Left forelimb (tissue), 1 donor: Measurements from ENCODE around the gene MALRD1.
"Not testable (repeated sequence)": the region's sequence is repeated elsewhere in the genome, so short reads cannot be mapped to it uniquely, and the experiment has no call there.

Source experiments
- DNase-seq: peaks from one replicate; pipeline ENCODE4 v3.0.0-alpha.2; 2018; ENCODE audit warnings: low spot score

MALRD1 gene

DNA sequence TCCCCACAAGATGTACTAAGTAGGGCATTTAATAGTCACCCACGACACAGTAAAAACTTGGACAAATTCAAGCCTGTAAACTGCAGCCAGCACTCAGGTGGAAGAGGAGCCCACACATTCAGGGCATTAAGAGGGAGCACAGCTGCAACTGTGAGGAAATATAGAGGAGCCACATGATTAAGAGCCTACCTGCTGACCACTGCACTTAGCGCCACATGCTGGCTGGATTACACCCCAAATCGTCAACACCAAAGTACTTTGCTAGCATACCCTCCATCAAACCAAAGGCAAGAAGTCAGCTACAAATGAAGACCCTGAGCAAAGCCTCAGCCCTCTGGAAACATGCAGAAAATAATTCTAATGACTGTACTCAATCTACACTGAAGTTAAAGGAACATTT lies 445.3 kb downstream of the MALRD1 start:
- no peak for DNase-seq

DNA sequence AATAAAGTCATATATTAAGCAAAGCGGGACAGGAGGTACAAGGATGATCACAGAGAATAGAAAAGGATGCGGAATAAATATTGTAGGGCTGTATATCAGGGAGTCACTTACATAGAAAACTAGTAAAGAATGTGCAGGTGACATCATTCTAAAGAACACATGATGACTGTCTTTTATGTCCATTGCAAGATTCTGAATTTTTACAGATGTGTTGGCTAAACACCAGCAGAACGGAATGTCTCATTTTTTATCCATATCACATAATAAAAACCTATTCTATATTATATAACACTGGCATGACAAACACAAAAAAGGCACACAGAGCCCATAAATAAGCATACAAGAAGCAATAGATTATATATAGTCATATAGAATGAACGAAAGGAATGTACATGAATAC lies 448.4 kb downstream of the MALRD1 start:
- no peak for DNase-seq

DNA sequence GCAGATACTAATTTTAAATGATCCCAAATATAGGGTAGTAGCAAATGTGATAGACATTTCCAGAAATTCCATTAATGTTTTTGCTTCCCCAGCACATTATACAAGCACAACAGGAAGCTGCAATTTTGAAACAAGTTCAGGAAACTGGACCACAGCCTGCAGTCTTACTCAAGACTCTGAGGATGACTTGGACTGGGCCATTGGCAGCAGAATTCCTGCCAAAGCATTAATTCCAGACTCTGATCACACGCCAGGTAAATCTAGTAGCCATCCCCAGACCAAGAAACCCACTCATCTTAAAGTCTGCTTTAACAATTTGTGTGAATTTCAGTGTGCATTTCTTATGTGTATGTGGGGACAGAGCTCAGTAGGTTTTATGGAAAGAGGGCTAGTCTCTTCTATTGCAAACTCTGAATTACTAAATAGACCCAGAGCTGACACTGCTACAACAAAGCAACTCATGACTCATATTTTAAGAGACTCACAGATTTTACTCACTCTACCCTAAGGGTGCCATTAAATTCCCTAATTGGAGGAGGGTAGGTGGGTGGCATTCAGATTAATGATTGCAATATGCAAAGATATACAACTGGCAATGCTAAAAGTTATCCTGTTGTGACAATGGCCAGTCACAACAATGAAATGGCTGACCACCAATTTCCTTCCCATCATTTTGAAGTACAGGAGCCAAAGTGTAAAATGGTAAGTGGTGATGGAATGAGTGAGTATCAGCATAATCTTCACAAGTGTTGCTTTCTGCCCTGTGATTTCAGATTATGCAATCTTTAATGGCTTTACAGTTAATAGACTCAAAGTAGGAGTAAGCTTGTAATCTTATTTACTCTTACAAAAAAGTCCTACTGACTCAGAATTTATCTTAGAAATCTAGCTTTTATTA lies 450.0 kb downstream of the MALRD1 start:
- DNase-seq: no peak

DNA sequence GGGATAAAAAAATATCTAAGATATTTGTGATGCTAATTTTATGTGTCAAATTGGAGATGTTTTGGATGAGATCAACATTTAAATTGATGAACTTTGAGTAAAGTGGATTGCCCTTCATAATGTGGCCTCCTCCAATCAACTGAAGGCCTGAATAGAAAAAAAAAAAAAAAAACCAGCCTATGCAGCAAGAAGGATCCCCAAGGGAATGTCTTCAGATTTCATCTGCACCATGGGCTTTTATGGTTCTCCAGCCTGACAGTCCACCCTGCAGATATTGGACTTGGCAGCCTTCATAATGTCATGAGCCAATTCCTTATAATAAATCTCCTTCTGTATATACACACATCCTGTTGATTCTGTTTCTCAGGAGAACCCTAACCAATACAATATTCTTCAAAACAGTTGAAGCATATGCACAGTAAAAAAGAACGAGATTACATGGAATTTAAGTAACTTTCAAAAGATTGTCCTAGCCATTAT lies 450.7 kb downstream of the MALRD1 start:
- no peak for DNase-seq

DNA sequence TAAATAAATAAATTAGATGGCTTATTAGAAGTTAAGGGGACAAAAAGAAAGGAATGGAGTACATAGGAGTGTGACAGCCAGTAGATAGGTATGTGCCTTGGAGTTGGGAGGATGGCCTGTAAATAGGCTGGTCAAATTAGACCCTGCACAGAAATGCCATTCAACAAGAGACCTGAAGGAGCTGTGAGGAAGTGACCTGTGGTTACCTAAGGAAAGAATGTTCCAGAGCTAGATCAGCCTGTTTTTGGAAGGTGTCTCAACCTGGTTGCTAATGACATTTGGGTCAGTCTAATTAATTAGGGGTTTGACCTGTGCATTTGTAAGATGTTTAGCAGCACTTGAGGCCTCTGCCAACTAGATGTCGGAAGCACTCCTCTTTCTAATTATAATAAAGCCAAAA lies 452.4 kb downstream of the MALRD1 start:
- DNase-seq: no peak

DNA sequence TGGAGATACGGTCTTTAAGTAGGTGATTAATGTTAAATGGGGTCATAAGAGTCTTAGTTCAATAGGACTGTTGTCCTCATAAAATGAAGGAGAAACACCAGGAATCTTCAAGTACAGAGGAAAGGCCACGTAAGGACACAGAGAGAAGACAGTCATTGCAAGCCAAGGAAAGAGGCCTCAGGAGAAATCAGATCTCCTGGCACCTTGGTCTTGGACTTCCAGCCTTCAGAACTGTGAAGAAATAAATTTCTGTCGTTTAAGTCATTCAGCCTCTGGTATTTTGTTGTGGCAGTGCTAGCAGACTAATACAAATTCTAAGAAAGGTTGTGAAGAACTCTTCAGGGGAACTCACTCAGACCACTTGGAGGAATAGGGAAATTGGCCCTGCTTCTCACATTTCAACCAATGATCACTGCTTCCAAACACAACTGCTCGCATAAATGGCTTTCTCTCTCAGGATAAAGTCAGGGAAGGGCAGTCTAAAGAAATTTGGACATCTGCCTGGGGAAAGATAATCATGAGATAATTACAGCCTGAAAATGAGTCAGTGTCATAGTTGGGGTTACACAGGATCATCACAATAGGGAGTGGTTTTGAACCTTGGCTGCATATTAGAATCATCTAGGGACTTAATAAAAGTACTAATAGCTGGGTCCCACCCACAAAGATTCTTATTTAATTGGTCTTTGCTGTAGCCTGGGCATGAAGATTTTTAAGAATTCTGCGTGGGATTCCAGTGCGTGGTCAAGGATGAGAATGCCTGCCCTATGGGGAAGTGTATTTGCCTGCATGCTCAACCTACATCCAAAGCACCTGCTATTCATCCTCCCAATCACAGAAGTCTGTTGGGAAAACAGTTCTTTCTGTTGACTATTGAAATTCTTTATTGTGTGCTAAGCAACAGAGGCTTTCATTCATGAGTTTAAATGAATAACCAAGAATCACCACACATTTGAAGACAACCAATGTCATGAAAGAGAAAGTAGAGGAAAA lies 457.0 kb downstream of the MALRD1 start:
- no peak for DNase-seq

DNA sequence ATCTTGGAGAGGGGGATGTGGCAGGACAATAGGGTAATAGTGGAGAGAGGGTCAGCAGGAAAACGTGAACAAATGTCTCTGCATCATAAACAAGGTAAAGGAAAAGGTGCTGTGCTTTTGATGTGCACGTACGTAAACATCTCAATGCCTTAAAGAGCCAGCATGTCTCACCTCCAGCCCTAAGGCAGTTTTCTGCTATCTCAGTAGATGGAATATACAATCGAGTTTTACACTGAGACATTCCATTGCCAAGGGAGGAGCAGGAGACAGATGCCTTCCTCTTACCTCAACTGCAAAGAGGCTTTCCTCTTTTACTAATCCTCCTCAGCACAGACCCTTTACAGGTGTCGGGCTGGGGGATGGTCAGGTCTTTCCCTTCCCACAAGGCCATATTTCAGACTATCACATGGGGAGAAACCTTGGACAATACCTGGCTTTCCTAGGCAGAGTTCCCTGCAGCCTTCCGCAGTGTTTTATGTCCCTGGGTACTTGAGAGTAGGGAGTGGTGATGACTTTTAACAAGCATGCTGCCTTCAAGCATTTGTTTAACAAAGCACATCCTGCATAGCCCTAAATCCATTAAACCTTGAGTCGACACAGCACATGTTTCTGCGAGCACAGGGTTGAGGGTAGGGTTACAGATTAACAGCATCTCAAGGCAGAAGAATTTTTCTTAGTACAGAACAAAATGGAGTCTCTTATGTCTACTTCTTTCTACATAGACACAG lies 461.6 kb downstream of the MALRD1 start:
- not testable (repeated sequence) for DNase-seq

DNA sequence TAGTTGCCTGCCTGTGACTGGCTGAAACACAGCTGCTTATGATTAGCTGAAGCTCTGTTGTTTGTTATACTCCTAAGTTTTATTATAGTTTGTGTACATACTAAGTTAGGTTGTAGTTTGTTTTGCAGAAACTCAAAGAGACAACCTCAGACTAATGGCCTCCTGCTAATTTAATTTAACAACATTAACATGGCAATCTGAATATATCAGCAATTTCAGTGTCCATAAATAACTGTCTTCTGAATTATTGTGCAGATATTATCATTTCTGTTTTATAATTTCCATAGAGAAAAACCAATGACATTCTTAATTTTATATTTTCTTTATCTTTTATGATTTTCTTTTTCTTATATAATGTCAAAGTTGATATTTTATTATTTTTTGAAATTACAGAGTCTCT lies 469.5 kb downstream of the MALRD1 start:
- no peak for DNase-seq

DNA sequence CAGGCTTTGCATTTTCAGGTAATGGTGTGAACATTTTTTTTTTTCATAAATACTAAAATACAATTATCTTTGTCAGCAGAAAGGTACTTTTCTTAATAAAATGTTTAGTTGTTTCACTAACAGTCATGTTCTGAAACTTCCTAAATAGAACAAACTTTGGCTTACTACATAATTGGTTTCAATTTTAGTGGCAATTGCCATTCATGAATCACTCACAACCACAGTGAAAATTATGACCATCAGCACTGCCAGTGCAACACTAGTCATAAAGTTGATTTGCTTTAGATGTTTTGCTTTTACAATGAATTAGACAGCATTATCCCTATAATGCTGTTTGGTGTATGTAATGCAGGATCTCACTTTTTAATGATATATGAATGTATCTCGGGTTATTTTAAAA lies 470.0 kb downstream of the MALRD1 start:
- no peak for DNase-seq

DNA sequence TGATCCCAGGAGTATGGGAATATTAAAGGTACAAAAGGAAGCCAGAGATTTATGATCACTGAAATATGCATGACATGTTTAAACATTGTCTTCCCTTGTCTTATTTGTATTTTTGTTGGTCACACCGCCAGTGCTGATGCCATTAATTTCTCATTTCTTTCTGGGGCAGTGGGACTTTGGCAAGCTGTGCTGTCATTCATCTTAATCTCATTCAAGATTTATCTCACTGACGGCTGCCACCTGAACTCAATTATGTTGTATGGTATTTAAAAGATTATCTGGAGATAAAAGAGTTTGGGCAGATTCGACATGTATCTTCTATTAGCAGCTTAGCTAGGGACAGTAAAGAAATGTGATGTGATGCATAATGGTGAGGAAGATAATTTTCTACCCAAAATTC lies 482.7 kb downstream of the MALRD1 start:
- no peak for DNase-seq

DNA sequence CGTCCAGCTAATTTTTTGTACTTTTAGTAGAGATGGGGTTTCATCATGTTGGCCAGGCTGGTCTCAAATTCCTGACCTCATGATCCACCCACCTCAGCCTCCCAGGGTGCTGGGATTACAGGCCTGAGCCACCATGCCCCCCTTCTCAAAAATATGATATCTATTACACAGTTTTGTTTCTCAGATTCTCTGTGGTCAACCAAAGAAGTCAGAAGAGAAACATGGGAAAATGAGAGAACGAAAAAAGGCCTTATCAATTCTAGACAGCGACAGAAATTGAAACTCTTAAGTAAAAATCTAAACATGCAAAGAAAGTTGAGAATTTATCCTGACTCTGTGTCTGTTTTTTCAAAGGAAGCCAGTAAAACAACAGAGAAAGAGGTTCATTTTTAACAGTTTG lies 483.8 kb downstream of the MALRD1 start:
- DNase-seq: no peak

DNA sequence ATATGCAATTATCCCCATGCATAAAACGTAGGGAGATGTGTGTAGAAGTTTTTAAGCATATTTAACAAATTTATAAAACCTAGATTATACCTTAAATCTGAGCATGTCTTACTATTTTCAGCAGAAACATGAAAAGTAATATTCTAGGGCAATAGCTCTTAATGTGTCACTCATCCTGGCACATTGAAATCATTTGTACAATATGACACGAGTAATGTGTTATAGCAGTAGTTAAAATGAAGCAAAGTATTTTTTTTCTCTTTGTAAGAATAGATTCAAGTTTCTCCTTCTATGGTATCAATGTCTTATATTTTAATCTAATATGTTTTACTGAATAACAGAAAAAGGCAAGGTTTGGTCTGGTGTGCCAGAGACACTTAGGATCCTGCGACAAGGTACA lies 492.7 kb downstream of the MALRD1 start:
- no peak for DNase-seq

DNA sequence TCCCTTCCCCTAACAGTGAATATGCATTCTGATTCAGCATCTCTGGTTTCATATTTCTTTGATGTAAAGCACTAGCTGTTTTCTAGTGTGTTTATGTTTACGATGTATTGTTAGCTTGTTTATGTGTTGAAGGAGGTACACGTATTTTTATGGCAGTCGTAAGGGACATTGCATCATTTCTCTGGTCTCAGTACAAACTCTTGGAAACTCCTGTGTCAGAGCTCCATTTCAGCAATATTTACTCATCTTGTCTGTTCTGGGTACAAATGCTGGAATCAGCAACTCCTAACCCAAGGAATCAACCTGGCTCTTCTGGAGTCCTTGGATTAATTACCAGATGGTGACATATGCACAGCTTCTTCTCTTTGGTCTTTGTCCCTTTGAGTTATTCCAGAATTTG lies 497.6 kb downstream of the MALRD1 start:
- no peak for DNase-seq

DNA sequence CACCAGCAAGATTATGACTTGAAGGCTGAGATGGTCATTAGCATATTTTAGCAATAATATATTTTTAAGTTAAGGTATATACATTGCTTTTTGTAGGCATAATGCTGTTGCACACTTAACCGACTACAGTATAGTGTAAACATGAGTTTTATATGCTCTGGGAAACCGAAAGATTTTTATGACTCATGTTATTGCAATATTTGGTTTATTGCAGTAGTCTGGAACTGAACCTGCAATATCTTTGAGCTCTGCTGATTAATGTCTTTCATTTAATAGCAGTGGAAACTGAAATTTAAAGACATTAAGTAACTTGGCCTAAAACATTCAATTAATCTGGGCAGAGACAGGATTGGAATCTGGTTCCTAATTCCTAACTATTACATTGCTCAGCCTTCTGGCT lies 500.9 kb downstream of the MALRD1 start:
- no peak for DNase-seq

DNA sequence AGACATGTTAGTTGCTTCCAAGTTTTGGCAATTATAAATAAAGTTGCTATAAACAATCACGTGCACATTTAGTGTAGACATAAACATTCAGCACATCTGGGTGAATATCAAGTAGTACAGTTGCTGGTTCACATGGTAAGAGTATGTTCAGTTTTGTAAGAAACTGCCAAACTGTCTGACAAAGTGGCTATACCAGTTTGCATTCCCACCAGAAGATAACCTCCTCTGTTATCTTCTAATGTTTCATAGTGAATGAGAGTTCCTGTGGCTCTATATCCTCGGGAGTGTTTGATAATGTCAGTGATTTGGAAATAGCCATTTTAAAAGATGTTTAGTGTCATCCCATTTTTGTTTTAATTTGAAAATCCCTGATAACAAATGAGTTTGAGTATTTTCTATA lies 508.1 kb downstream of the MALRD1 start:
- DNase-seq: no peak

DNA sequence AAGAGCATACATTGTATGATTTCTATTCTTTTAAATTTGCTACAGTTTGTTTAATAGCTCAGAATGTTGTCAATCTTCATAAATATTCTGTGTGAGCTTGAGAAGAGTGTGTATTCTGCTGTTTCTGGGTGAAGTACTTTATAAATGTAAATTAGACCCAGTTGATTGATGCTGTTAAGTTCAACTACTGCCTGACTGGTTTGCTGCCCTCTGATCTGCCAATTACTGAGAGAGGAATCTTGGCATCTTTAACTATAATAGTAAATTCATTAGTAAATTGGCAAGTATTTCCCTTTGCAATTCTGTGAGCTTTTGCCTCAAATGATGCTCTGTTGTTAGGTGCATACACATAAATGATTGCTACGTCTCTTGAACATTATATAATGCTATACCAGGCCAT lies 512.6 kb downstream of the MALRD1 start:
- no peak for DNase-seq

DNA sequence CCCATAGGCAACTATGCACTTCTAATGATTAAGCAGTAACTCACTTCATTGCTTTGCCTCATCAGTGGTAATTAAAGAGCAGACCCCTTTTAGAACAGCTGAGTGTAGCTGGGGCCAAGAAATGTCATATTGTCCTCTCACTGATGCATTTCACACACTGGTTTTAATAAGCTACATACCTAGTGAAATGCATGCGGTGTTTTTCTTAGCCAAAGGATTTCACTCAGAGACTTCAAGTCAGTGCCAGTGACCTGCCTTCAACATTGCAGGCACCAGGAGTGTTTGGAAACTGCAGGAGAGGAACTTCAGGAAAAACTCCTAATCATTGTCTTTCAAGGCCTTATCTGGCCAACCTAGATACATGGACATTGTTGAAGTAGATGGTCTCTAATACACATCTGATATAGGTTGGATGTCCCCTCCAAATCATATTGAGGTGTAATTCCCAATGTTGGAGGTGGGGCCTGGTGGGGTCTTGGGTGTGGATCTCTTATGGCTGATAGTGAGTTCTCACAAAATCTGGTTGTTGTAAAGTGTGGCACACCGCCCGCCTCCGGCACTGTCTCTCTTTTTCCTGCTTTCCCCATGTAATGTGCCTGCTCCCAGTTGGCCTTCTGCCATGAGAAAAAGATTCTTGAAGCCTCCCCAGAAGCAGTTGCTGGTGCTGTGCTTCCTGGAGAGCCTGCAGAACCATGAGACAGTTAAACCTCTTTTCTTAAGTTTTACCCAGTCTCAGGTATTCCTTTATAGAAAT lies 515.0 kb downstream of the MALRD1 start:
- no peak for DNase-seq

DNA sequence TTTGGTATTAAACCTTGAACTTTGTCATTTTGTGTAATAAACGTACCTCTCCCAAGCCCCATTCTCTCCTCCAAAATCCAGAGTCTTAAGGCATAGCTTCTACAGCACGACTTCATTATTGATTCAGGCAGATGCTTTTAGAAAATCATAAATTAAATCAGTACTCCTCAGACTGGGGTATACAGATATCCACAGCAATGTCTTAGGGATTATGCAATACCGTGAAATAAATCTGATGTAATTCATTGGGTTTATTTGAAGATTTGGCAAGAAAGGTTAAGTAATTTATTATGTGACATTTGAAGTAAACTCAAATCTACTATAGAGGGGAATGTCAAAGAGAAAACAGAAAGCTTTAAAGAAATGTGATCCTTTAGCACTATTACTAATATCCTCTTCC lies 521.5 kb downstream of the MALRD1 start:
- no peak for DNase-seq

DNA sequence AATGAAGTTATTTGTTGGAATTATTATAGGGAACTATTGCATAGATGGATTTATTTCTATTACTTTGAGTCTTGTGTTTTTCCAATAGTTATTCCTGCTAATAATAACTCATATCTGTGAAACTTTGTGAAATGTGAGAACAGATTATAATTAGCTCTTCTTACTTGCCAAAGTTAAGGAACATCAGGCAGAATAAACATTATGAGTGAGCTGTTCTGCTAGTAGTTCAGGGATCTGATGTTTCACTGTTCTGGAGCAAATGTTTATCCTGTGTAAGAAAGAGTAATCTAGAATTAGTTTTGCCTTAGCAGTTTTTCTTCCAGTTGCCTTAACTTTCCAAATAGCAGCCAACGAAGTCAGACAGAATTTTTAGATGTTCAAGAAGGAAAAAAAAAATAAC lies 522.4 kb downstream of the MALRD1 start:
- DNase-seq: no peak

DNA sequence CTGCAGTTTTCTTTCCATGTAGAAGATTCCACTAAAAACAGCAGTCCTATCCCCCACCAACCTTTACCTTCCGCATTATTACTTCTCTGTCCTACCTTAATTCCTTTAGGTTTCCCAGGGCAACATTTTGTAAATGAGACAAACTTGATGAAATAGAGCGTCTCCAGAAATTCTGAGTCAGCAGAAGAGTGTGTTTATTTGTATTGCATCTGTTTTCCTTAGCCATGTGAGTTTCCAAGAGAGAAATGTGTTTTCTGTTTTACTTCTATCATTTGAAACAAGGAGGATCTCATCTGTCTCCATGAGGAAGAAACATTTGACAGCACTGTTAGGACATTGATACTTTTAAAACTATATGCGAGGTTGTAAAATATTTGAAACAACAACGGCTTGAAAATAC lies 523.5 kb downstream of the MALRD1 start:
- DNase-seq: no peak

DNA sequence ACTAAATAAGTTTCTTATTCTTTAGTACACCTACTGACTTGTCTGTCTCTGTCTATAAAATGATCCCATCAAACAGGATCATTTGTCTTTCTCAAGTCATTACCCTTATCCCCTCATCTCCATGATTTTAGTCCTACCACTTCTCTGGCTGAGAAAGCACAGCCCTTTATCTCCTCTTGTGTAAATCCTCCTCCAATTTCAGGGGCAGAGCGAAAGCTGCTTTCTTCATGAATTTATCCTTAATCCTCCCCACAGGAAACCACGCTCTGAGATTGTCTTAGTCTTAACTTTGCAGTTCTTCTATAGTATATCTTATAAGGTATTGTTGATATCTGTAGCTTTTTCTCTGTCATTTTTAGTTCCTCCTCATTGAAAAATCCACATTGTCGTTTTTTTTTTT lies 528.0 kb downstream of the MALRD1 start:
- DNase-seq: no peak
